ENCODE measurements around the gene HIVEP3. TPM values are rescaled to one million over a fixed set of nuclear protein-coding genes. Genes with fewer than 3 reads are reported as not detected.

HIVEP3 gene
- total RNA-seq, 5 donors from 2014 or later (not counting 1 experiment from before 2014, with no cell fraction given) = 7.0 to 15.3 (median 8.8) TPM

DNA sequence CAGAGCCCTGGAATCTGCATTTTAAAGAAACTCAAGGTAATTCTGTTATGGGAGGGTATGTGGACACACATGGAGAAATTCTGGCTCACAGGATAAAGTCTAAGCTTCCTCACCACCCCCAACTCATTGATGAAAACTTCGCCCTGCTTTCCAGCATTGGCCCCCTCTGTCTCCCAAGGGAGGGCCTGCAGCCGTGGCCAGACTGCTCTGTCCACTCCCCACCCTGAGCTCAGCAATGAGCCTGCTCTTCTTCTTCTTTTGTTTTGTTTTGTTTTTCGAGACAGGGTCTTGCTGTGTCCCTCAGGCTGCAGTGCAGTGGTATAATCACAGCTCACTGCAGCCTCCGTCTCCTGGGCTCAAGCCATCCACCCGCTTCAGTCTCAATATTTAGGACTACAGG is 297.5 kb downstream of the HIVEP3 start:
- H3K9me3 ChIP-seq = no peaks in the 10 kb centered on the region
- ChIA-PET CTCF (no interaction called here), POLR2A (interaction anchor here in 1 of 2 donors (0.7 kb wide), 1 partner anchor 88 kb away, joined by 3 read pairs; no protein-coding TSS in a partner anchor)
- Mint-ChIP-seq H3K27ac (no peak overlapping the region), H3K4me1 (peaks cover 18 to 40% (median 36%) of the 10 kb centered on the region in 3 donors), H3K36me3 (peaks cover 6% of the 10 kb centered on the region), H3K4me3 (no peak overlapping the region), H3K27me3 (no peaks in the 10 kb centered on the region), H3K9me3 (no peaks in the 10 kb centered on the region)
- WGBS (ENCODE audit: insufficient coverage) = 100% methylated on average over 5 of the region's 5 CpGs
- peaks cover 4 to 16% of the 10 kb centered on the region in 2 experiments for H3K4me1 ChIP-seq (ENCODE audit: control insufficient read depth in 1 of 2, extremely low read depth in 1 of 2, insufficient read depth in 2 of 2, low read length in 2 of 2)
- H3K36me3 ChIP-seq (ENCODE audit: control insufficient read depth in 2 of 2, extremely low read depth in 1 of 2, insufficient read depth in 1 of 2, low read length in 1 of 2) = no peaks in the 10 kb centered on the region
- H3K4me3 ChIP-seq (ENCODE audit: control insufficient read depth in 1 of 2, extremely low read depth in 1 of 2, low read length in 1 of 2) = no peak overlapping the region
- DNase-seq (no peak), ATAC-seq (replicated peaks in 1 of 4) (no peak)
- no peaks in the 10 kb centered on the region for H3K27me3 ChIP-seq (replicated peaks in 1 of 2; ENCODE audit: control insufficient read depth in 2 of 2, extremely low read depth in 1 of 2, insufficient read depth in 2 of 2, low read length in 1 of 2)
- no peak overlapping the region for H3K27ac ChIP-seq (ENCODE audit: low read length)

DNA sequence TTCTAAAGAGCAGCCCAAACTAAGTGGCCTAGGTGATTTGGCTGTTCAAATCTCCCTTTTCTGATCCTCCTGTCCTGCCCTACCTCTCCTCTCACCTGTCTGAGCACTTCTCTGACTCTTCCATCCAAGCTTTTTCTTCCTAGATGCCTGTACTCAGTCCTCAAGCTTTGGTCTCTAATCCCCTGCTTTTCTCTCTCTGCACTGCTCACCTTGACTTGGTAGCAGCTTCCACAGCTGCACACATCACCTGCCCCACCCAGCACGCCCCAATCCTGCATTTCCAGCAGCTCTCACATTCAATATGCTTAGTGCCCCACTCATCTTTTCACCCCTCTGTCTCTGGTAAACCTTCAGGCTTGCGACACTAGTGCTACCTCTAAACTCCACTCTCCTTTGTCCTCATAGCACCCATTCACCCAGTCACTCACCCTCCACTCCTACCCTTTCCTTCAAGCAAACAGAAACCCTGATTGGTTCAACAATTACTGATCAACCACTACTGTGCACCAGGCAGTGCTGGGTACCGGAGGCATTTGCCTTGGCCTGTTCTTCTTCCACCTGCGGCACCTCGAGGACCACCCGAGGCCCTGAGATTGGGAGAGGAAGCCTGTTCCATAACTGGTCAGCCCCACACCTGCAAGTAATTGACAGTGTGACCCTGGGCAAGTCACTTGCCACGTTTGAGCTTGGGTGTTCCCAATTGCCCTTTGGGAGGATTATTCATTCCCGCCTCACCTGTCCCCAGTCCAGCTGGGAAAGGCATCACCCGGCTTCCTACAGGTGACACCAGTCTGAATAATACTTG is 298.2 kb downstream of the HIVEP3 start:
- Mint-ChIP-seq H3K36me3 (peaks cover 3% of the 10 kb centered on the region), H3K4me3 (no peak overlapping the region), H3K27ac (no peak overlapping the region), H3K4me1 (peaks cover 18 to 40% (median 36%) of the 10 kb centered on the region in 3 donors), H3K9me3 (no peaks in the 10 kb centered on the region), H3K27me3 (no peaks in the 10 kb centered on the region)
- Histone ChIP-seq H3K36me3 (ENCODE audit: control insufficient read depth in 2 of 2, extremely low read depth in 1 of 2, insufficient read depth in 1 of 2, low read length in 1 of 2) (no peaks in the 10 kb centered on the region), H3K4me1 (ENCODE audit: control insufficient read depth in 1 of 2, extremely low read depth in 1 of 2, insufficient read depth in 2 of 2, low read length in 2 of 2) (peaks cover 4 to 16% of the 10 kb centered on the region in 2 experiments), H3K27ac (ENCODE audit: low read length) (no peak overlapping the region), H3K9me3 (no peaks in the 10 kb centered on the region), H3K27me3 (replicated peaks in 1 of 2; ENCODE audit: control insufficient read depth in 2 of 2, extremely low read depth in 1 of 2, insufficient read depth in 2 of 2, low read length in 1 of 2) (no peaks in the 10 kb centered on the region), H3K4me3 (ENCODE audit: control insufficient read depth in 1 of 2, extremely low read depth in 1 of 2, low read length in 1 of 2) (no peak overlapping the region)
- ATAC-seq (replicated peaks in 1 of 4) (no peak), DNase-seq (no peak)
- 90% methylated on average over 7 of the region's 9 CpGs for WGBS (ENCODE audit: insufficient coverage)
- ChIA-PET POLR2A (no interaction called here), CTCF (no interaction called here)

DNA sequence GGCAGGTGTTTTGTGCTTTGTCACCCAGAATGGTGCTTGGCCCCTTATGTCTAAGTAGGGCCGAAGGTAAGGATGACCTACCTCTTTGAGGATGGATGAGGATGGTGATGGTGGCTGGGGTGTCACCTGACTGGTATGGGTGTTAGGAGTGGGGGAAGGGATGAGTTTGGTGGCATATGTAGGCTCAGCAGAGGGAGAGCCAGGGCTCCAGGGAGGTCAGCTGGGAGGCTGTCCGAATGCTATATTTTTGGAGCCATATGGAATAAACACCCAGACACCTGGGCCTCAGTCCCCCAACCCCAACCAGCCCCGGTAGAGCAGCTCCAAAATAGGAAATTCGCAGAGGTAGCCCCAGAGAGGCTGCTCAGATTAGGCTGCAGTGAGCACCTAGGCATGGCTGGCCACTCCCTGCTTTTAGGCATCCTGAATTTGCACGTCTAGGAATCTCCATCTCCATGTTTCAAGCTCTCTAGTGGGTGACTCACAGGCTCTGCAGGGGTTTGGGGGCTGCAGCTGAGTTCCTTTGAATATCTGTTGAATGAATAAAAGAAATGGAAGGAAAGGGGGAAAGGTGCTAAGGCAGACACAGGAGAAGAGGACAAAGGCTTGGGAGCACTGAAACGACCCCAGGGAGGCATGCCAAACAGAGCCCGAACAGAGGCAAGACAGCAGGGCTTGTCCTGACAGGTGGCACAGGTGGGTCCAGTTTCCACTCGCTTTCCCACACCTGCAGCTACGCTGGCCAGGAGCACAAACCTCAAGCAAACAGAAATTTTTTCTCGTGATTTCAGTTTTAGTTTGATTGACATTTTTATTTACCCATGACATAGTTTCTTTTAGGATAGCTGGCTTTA is 299.0 kb downstream of the HIVEP3 start:
- H3K27ac ChIP-seq (ENCODE audit: low read length) = no peak overlapping the region
- H3K9me3 Mint-ChIP-seq = no peaks in the 10 kb centered on the region
- H3K4me1 Mint-ChIP-seq = peaks cover 18 to 40% (median 39%) of the 10 kb centered on the region in 3 donors
- H3K36me3 Mint-ChIP-seq = peaks cover 3% of the 10 kb centered on the region
- CTCF ChIA-PET = no interaction called here
- POLR2A ChIA-PET = no interaction called here
- H3K27me3 ChIP-seq (replicated peaks in 1 of 2; ENCODE audit: control insufficient read depth in 2 of 2, extremely low read depth in 1 of 2, insufficient read depth in 2 of 2, low read length in 1 of 2) = no peaks in the 10 kb centered on the region
- H3K4me3 Mint-ChIP-seq = no peak overlapping the region
- H3K27me3 Mint-ChIP-seq = no peaks in the 10 kb centered on the region
- ATAC-seq (replicated peaks in 1 of 4) (no peak), DNase-seq (no peak)
- no peak overlapping the region for H3K4me3 ChIP-seq (ENCODE audit: control insufficient read depth in 1 of 2, extremely low read depth in 1 of 2, low read length in 1 of 2)
- WGBS (ENCODE audit: insufficient coverage) = 85% methylated on average over 7 of the region's 10 CpGs
- no peak overlapping the region for H3K27ac Mint-ChIP-seq
- peaks cover 4 to 19% of the 10 kb centered on the region in 2 experiments for H3K4me1 ChIP-seq (ENCODE audit: control insufficient read depth in 1 of 2, extremely low read depth in 1 of 2, insufficient read depth in 2 of 2, low read length in 2 of 2)
- H3K9me3 ChIP-seq = no peaks in the 10 kb centered on the region
- H3K36me3 ChIP-seq (ENCODE audit: control insufficient read depth in 2 of 2, extremely low read depth in 1 of 2, insufficient read depth in 1 of 2, low read length in 1 of 2) = no peaks in the 10 kb centered on the region

DNA sequence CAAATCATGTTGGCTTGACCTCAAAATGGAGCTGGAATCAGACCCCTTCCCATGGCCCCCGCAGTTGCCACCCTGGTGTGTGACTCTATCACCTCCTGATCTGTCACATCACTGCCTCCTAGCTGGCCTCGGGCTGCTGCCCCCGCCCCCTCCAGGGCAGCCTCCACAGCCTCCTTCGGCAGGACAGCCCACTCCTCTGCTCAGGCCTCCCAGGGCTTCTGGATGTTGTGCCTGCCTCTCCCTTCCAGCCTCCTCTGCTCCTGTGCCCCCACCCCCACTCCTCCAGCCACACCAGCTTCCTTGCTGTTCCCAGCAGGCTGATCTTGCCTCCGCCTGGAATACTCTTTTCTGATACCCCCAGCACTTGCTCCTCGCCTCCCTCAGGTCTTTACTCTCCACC is 299.9 kb downstream of the HIVEP3 start:
- no peaks in the 10 kb centered on the region for H3K36me3 ChIP-seq (ENCODE audit: control insufficient read depth in 2 of 2, extremely low read depth in 1 of 2, insufficient read depth in 1 of 2, low read length in 1 of 2)
- ChIA-PET POLR2A (no interaction called here), CTCF (no interaction called here)
- no peaks in the 10 kb centered on the region for H3K27me3 Mint-ChIP-seq
- no peak overlapping the region for H3K4me3 Mint-ChIP-seq
- peaks cover 4 to 17% of the 10 kb centered on the region in 2 experiments for H3K4me1 ChIP-seq (ENCODE audit: control insufficient read depth in 1 of 2, extremely low read depth in 1 of 2, insufficient read depth in 2 of 2, low read length in 2 of 2)
- peaks cover 13 to 34% (median 31%) of the 10 kb centered on the region in 3 donors for H3K4me1 Mint-ChIP-seq
- H3K4me3 ChIP-seq (ENCODE audit: control insufficient read depth in 1 of 2, extremely low read depth in 1 of 2, low read length in 1 of 2) = no peak overlapping the region
- H3K9me3 Mint-ChIP-seq = no peaks in the 10 kb centered on the region
- peaks cover 4% of the 10 kb centered on the region for H3K36me3 Mint-ChIP-seq
- WGBS (ENCODE audit: insufficient coverage) = 94% methylated on average over 5 of the region's 6 CpGs
- peak overlapping the region in 1 of 2 donors; percentile 64 for H3K27ac Mint-ChIP-seq
- ATAC-seq (replicated peaks in 1 of 4) (no peak), DNase-seq (no peak)
- H3K27ac ChIP-seq (ENCODE audit: low read length) = no peak overlapping the region
- no peaks in the 10 kb centered on the region for H3K27me3 ChIP-seq (replicated peaks in 1 of 2; ENCODE audit: control insufficient read depth in 2 of 2, extremely low read depth in 1 of 2, insufficient read depth in 2 of 2, low read length in 1 of 2)
- no peaks in the 10 kb centered on the region for H3K9me3 ChIP-seq

DNA sequence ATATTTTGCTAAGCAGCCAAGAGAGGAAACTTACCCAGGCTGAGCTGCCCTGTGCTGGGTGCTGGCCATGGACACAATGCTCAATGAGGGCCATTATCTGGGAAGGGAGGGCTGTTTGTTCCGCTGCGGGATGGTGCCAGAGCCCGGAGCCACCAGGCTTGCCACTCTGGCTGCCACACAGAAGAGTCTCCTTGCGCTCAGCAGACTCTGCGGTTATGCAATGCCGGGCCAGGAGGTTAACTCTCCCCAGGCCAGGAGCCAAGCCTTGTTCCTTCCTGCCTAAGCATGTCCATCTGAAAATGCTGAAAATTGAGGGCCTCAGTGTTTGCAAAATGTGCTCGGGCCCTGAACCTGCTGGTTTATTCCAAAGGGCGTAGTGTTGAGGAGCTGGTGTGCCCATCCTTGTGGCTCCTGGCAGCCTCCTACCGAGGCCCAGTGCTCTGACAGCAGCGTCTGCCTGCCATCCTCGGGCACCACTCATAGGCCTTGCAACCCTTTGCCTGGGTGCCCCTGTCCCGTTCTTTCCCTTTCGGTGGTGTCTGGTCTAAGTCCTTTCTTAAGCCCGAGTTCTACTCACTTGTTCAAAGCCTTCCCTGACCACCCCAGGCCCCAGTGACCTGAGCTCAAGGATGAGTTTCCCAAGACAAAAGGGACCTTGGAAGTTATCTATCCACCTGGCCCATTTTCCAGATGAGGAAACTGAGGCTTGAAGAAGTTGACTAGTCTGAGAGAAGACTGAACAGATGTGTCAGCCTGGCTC is 300.5 kb downstream of the HIVEP3 start:
- Histone ChIP-seq H3K36me3 (ENCODE audit: control insufficient read depth in 2 of 2, extremely low read depth in 1 of 2, insufficient read depth in 1 of 2, low read length in 1 of 2) (no peaks in the 10 kb centered on the region), H3K27ac (ENCODE audit: low read length) (no peak overlapping the region)
- H3K27ac Mint-ChIP-seq = no peak overlapping the region

DNA sequence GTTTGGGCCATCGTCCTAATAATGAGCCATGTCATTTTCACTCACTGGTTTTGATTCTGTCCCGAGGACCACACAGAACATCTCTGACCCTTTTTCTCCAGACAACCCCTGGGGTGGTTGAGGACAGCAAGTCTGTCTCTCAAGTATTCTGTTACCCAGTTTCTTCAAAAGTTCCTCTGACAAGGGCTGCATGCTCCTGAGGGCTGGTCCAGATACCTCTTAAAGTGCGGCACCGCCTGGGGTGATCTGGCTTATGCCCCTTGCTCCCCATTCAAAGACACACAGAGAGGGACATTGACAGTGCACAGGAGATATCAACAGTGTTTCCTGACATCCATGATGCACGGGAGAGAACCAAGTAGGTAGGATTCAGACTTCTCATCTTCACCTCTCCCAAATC is 301.4 kb downstream of the HIVEP3 start:
- H3K27me3 Mint-ChIP-seq = no peaks in the 10 kb centered on the region
- H3K36me3 ChIP-seq (ENCODE audit: control insufficient read depth in 2 of 2, extremely low read depth in 1 of 2, insufficient read depth in 1 of 2, low read length in 1 of 2) = no peaks in the 10 kb centered on the region
- no peak overlapping the region for H3K27ac ChIP-seq (ENCODE audit: low read length)
- ATAC-seq (replicated peaks in 1 of 4) (no peak), DNase-seq (no peak)
- H3K27me3 ChIP-seq (replicated peaks in 1 of 2; ENCODE audit: control insufficient read depth in 2 of 2, extremely low read depth in 1 of 2, insufficient read depth in 2 of 2, low read length in 1 of 2) = no peaks in the 10 kb centered on the region
- ChIA-PET CTCF (no interaction called here), POLR2A (no interaction called here)
- H3K4me3 Mint-ChIP-seq = no peak overlapping the region
- H3K36me3 Mint-ChIP-seq = peaks cover 8% of the 10 kb centered on the region
- no peaks in the 10 kb centered on the region for H3K9me3 ChIP-seq
- H3K4me1 ChIP-seq (ENCODE audit: control insufficient read depth in 1 of 2, extremely low read depth in 1 of 2, insufficient read depth in 2 of 2, low read length in 2 of 2) = peaks cover 0 to 6% of the 10 kb centered on the region in 2 experiments
- no peak overlapping the region for H3K4me3 ChIP-seq (ENCODE audit: control insufficient read depth in 1 of 2, extremely low read depth in 1 of 2, low read length in 1 of 2)
- H3K27ac Mint-ChIP-seq = no peak overlapping the region
- H3K9me3 Mint-ChIP-seq = no peaks in the 10 kb centered on the region
- WGBS (ENCODE audit: insufficient coverage) = 100% methylated on average over 2 of the region's 5 CpGs
- peaks cover 0 to 22% (median 16%) of the 10 kb centered on the region in 3 donors for H3K4me1 Mint-ChIP-seq

More for the DNA sequence above, 300.5 kb downstream of the HIVEP3 start:
- 99% methylated on average over 14 of the region's 14 CpGs for WGBS (ENCODE audit: insufficient coverage)
- ATAC-seq (replicated peaks in 1 of 4) (no peak), DNase-seq (no peak)
- POLR2A ChIA-PET = no interaction called here
- H3K27me3 Mint-ChIP-seq = no peaks in the 10 kb centered on the region
- H3K27me3 ChIP-seq (replicated peaks in 1 of 2; ENCODE audit: control insufficient read depth in 2 of 2, extremely low read depth in 1 of 2, insufficient read depth in 2 of 2, low read length in 1 of 2) = no peaks in the 10 kb centered on the region
- H3K4me3 ChIP-seq (ENCODE audit: control insufficient read depth in 1 of 2, extremely low read depth in 1 of 2, low read length in 1 of 2) = no peak overlapping the region
- H3K36me3 Mint-ChIP-seq = peaks cover 8% of the 10 kb centered on the region
- no peaks in the 10 kb centered on the region for H3K9me3 Mint-ChIP-seq
- peaks cover 2 to 11% of the 10 kb centered on the region in 2 experiments for H3K4me1 ChIP-seq (ENCODE audit: control insufficient read depth in 1 of 2, extremely low read depth in 1 of 2, insufficient read depth in 2 of 2, low read length in 2 of 2)
- H3K4me1 Mint-ChIP-seq = peaks cover 8 to 28% (median 25%) of the 10 kb centered on the region in 3 donors
- no peak overlapping the region for H3K4me3 Mint-ChIP-seq
- CTCF ChIA-PET = no interaction called here
- H3K9me3 ChIP-seq = no peaks in the 10 kb centered on the region

Data from T-cell (primary cell).